Keratinocyte (primary cell): Measurements from ENCODE around the gene OR9G4. TPM values are rescaled to one million over a fixed set of nuclear protein-coding genes. Genes with fewer than 3 reads are reported as not detected.

Experiments
- DNase-seq: peaks from one replicate; pipeline ENCODE4 v3.0.0-alpha.2; 2011; ENCODE audit warnings: low read depth, missing footprints, low spot score
- FAIRE-seq: peaks from 2 replicates; lab custom pipeline; 2011; peaks lifted over from hg19 to GRCh38; lab: Jason Lieb, UNC
- H2AFZ ChIP-seq: 2 replicates; pipeline ENCODE4 v1.6.0; 2012; ENCODE audit warnings: low read length, control low read depth, inconsistent platforms; ENCODE audit not compliant: control insufficient read depth
- H3K27ac ChIP-seq: 2 replicates; pipeline ENCODE4 v1.5.1; 2011; ENCODE audit warnings: low read length; ENCODE audit not compliant: control insufficient read depth, insufficient read depth
- H3K27me3 ChIP-seq: 3 replicates; pipeline ENCODE4 v1.6.0; 2011; ENCODE audit warnings: low read length; ENCODE audit not compliant: control insufficient read depth, insufficient read depth; ENCODE audit errors: extremely low read depth
- H3K36me3 ChIP-seq, 2 experiments: 2 replicates in 1 of 2; 3 replicates in 1 of 2; pipeline ENCODE4 v1.5.1; 2011; ENCODE audit warnings: low read length in 2 of 2, mild to moderate bottlenecking in 1 of 2; ENCODE audit not compliant: control insufficient read depth in 2 of 2, insufficient read depth in 2 of 2; ENCODE audit errors: extremely low read depth in 1 of 2
- H3K4me1 ChIP-seq: 3 replicates; pipeline ENCODE4 v1.5.1; 2011; ENCODE audit warnings: low read length; ENCODE audit not compliant: control insufficient read depth, insufficient read depth; ENCODE audit errors: extremely low read depth
- H3K4me2 ChIP-seq: 3 replicates; pipeline ENCODE4 v1.6.0; 2011; ENCODE audit warnings: low read depth, low read length; ENCODE audit not compliant: control insufficient read depth, insufficient read depth; ENCODE audit errors: extremely low read depth
- H3K4me3 ChIP-seq, 3 experiments: fragments of 200-600 bp in 1 of 3; sonication (generic) in 1 of 3; 2 replicates in 2 of 3; 3 replicates in 1 of 3; pipeline ENCODE4 v1.5.1; 2011 to 2016; ENCODE audit warnings: low read length in 3 of 3, mild to moderate bottlenecking in 3 of 3, control low read depth in 2 of 3, inconsistent platforms in 1 of 3, low read depth in 1 of 3, mixed read lengths in 1 of 3, mixed run types in 1 of 3, moderate library complexity in 1 of 3; ENCODE audit not compliant: control insufficient read depth in 2 of 3, insufficient read depth in 2 of 3; ENCODE audit errors: extremely low read depth in 1 of 3
- H3K79me2 ChIP-seq: 2 replicates; pipeline ENCODE4 v1.6.0; 2012; ENCODE audit warnings: low read length; ENCODE audit not compliant: control insufficient read depth, insufficient read depth
- H3K9ac ChIP-seq: 3 replicates; pipeline ENCODE4 v1.6.0; 2011; ENCODE audit warnings: low read length; ENCODE audit not compliant: control insufficient read depth, insufficient read depth; ENCODE audit errors: extremely low read depth
- H3K9me1 ChIP-seq: 3 replicates; pipeline ENCODE4 v1.6.0; 2011; ENCODE audit warnings: low read length; ENCODE audit not compliant: control insufficient read depth, insufficient read depth; ENCODE audit errors: extremely low read depth
- H3K9me3 ChIP-seq: 2 replicates; pipeline ENCODE4 v1.5.1; 2012; ENCODE audit warnings: low read depth, low read length; ENCODE audit not compliant: control insufficient read depth
- H4K20me1 ChIP-seq: 3 replicates; pipeline ENCODE4 v1.6.0; 2011; ENCODE audit warnings: low read length; ENCODE audit not compliant: control insufficient read depth, insufficient read depth; ENCODE audit errors: extremely low read depth
- EZH2 ChIP-seq: IDR thresholded peaks from one replicate; pipeline ENCODE4 v1.6.1; 2012; ENCODE audit warnings: inconsistent platforms, mild to moderate bottlenecking, low read length, moderate library complexity
- dilution Hi-C: fragments of 300-500 bp; cut with MboI; formaldehyde crosslinking; loops from one replicate; pipeline ENCODE4 v1.7.0; 2020; ENCODE audit warnings: low sequenced_read_pairs; ENCODE audit not compliant: extremely low pct_ligation_motif_present
- polyA plus RNA-seq, 5 experiments: library from polyadenylated mRNA; depleted of rRNA in 3 of 5; stranded (reverse) in 3 of 5; stranded (forward) in 1 of 5; unstranded in 1 of 5; fragments of >200 nt; gene quantifications; 1 replicate in 1 of 5; 2 replicates in 3 of 5; 3 replicates in 1 of 5; pipeline versions ENCODE4 v1.2.1 to v1.2.3, GENCODE V29; 2011 to 2012; ENCODE audit warnings: missing spikeins in 2 of 5, low read depth in 1 of 5, low replicate concordance in 1 of 5
- TF ChIP-seq, protein P1 (sequence below), 3 experiments: IDR thresholded peaks in 1 of 3; conservative IDR thresholded peaks in 1 of 3; optimal IDR thresholded peaks in 1 of 3; 2 replicates in 2 of 3; 3 replicates in 1 of 3; pipeline versions ENCODE3 to v1.5.1; 2011; ENCODE audit warnings: low read length in 3 of 3, mild to moderate bottlenecking in 3 of 3, moderate library complexity in 2 of 3, control low read depth in 1 of 3, inconsistent platforms in 1 of 3; ENCODE audit not compliant: insufficient read depth in 2 of 3; ENCODE audit errors: extremely low read depth in 1 of 3

OR9G4 gene
- polyA plus RNA-seq, 1 donor (not counting 4 experiments of a cell fraction or from before 2014, with no cell fraction given): not detected

DNA sequence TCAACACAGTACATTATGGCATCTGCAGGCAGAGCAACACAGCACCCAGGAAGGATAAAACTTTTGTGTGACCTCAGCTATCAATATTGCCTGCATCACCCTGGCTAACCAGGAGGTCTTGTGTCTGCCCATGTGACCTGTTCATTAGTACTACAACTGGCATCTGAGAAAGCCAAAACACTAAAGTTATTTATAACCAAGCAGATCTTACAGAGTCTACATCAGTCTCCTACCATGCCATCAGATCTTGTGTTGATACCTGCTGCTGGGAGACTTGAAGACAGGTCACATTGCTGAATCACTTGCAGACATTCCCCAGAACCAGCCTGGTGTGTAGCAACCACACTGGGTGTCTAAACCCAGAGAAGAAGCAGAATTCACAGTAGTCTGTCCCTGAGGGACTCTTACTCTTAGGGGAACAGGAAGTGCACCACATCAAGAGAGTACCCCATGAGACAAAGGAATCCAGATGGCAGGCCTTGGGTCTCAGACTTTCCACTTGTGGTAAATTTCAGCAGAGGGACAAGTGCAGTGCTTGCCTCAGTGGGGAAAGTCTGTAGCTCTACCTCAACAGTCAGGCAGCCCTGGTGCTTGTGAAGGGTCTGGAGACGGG is 42.6 kb downstream of the OR9G4 start:
- Histone ChIP-seq H3K4me2 (peak overlapping the region; percentile 42), H2AFZ (peak overlapping the region; percentile 50), H3K27ac (no peak overlapping the region), H3K27me3 (no peaks in the 10 kb centered on the region), H3K4me3 (no peak overlapping the region), H3K9me1 (no peaks in the 10 kb centered on the region), H4K20me1 (no peaks in the 10 kb centered on the region), H3K79me2 (no peaks in the 10 kb centered on the region), H3K9me3 (no peaks in the 10 kb centered on the region), H3K9ac (no peak overlapping the region), H3K4me1 (peaks cover 7% of the 10 kb centered on the region), H3K36me3 (no peaks in the 10 kb centered on the region)
- dilution Hi-C loops: no loop called here
- no peak for TF ChIP-seq EZH2
- TF ChIP-seq, protein P1, sequence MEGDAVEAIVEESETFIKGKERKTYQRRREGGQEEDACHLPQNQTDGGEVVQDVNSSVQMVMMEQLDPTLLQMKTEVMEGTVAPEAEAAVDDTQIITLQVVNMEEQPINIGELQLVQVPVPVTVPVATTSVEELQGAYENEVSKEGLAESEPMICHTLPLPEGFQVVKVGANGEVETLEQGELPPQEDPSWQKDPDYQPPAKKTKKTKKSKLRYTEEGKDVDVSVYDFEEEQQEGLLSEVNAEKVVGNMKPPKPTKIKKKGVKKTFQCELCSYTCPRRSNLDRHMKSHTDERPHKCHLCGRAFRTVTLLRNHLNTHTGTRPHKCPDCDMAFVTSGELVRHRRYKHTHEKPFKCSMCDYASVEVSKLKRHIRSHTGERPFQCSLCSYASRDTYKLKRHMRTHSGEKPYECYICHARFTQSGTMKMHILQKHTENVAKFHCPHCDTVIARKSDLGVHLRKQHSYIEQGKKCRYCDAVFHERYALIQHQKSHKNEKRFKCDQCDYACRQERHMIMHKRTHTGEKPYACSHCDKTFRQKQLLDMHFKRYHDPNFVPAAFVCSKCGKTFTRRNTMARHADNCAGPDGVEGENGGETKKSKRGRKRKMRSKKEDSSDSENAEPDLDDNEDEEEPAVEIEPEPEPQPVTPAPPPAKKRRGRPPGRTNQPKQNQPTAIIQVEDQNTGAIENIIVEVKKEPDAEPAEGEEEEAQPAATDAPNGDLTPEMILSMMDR (optimal IDR thresholded peaks at IDR 0.05 in 1 of 3, IDR thresholded peaks at IDR 0.05 in 1 of 3, conservative IDR thresholded peaks at IDR 0.05 in 1 of 3; ENCODE audit: extremely low read depth in 1 of 3, insufficient read depth in 2 of 3, low read length in 3 of 3): no peak
- DNase-seq (no peak), FAIRE-seq (no peak)

DNA sequence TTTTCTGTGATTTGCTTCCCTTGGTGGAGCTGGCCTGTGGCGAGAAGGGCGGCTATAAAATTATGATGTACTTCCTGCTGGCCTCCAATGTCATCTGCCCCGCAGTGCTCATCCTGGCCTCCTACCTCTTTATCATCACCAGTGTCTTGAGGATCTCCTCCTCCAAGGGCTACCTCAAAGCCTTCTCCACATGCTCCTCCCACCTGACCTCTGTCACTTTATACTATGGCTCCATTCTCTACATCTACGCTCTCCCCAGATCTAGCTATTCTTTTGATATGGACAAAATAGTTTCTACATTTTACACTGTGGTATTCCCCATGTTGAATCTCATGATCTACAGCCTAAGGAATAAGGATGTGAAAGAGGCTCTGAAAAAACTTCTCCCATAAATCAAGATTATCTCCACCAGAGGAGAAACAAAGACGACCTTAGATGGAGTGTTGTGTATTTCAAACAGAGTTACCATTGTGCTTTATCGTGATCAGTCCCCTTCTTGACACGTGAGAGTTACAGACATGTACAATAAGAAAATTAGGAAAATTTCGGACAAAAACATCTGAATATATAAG is 47.5 kb downstream of the OR9G4 start:
- DNase-seq (no peak), FAIRE-seq (no peak)
- Histone ChIP-seq H3K9me1 (no peaks in the 10 kb centered on the region), H2AFZ (peak overlapping the region; percentile 27), H3K27me3 (no peaks in the 10 kb centered on the region), H3K27ac (peak overlapping the region; percentile 10), H3K79me2 (no peaks in the 10 kb centered on the region), H3K9me3 (no peaks in the 10 kb centered on the region), H3K4me3 (no peak overlapping the region), H4K20me1 (no peaks in the 10 kb centered on the region), H3K9ac (no peak overlapping the region), H3K4me1 (peaks cover 7% of the 10 kb centered on the region), H3K36me3 (no peaks in the 10 kb centered on the region), H3K4me2 (no peak overlapping the region)
- no peak for TF ChIP-seq EZH2
- TF ChIP-seq, protein P1 (optimal IDR thresholded peaks at IDR 0.05 in 1 of 3, IDR thresholded peaks at IDR 0.05 in 1 of 3, conservative IDR thresholded peaks at IDR 0.05 in 1 of 3; ENCODE audit: extremely low read depth in 1 of 3, insufficient read depth in 2 of 3, low read length in 3 of 3): no peak
- dilution Hi-C loops: no loop called here
